Loucy (cell line): ENCODE data around the gene CHST11.

Source experiments
- CTCF ChIP-seq: fragments of 200-600 bp; sonication (generic); conservative IDR thresholded peaks from 2 replicates; pipeline ENCODE4 v1.5.1; 2014; ENCODE audit warnings: mild to moderate bottlenecking, antibody characterized with exemption, low read length
- EZH2phosphoT487 ChIP-seq: fragments of 200-600 bp; IDR thresholded peaks from 2 replicates; pipeline ENCODE4 v1.6.1; 2018; ENCODE audit warnings: antibody characterized with exemption, mild to moderate bottlenecking, moderate library complexity, borderline replicate concordance

DNA sequence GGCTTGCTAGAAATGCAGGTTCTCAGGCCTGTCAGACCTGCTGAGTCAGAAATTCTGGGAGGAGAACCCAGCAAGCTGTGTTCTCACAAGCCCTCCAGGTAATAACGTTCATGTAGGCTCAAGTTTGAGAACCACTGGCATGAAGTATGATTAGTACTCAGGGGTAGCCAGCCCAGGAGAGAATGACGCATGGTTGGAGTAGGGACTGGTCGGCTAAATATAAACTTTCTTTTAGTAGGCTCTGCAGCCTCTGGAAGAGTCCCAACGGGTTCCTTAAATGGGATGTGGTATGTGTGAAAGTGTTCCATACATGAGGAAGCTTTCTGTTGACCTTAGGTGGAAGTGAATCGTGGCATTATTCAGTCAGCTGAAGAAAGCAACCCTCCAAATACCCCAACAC lies 292.0 kb downstream of the CHST11 start:
- TF ChIP-seq CTCF (no peak), EZH2phosphoT487 (no peak)
